ENCODE data around the gene HBG2.
"Not testable (repeated sequence)": the region's sequence is repeated elsewhere in the genome, so short reads cannot be mapped to it uniquely, and the experiment has no call there.

The HBG2 gene

GRCh38 chr11:5281596-5281995 is 27.0 kb upstream of the HBG2 start:
- no peak for DNase-seq (ENCODE audit: low read depth)

GRCh38 chr11:5280582-5281102 is 26.1 kb upstream of the HBG2 start:
- no peak for DNase-seq (ENCODE audit: low read depth)

GRCh38 chr11:5279471-5280090 is 25.0 kb upstream of the HBG2 start:
- DNase-seq (ENCODE audit: low read depth) = no peak

- DNase-seq (ENCODE audit: low read depth) = no peak
Observed at GRCh38 chr11:5277807-5278382, 23.3 kb upstream of the HBG2 start.

GRCh38 chr11:5276697-5277096 is 22.1 kb upstream of the HBG2 start:
- DNase-seq (ENCODE audit: low read depth) = no peak

- DNase-seq (ENCODE audit: low read depth) = no peak
Observed at GRCh38 chr11:5275369-5276110, 21.0 kb upstream of the HBG2 start.

- no peak for DNase-seq (ENCODE audit: low read depth)
Observed at GRCh38 chr11:5274395-5274794, 19.8 kb upstream of the HBG2 start.

- no peak for DNase-seq (ENCODE audit: low read depth)
Observed at GRCh38 chr11:5272395-5273017, 17.9 kb upstream of the HBG2 start.

GRCh38 chr11:5269715-5270147 is 15.2 kb upstream of the HBG2 start, which contains the start of gene HBE1:
TSS of gene HBE1 (minus strand) at chr11:5269945. CDS start at chr11:5269890, 55 bp downstream.
- DNase-seq (ENCODE audit: low read depth) = no peak

GRCh38 chr11:5267033-5267563 is 12.5 kb upstream of the HBG2 start:
- DNase-seq (ENCODE audit: low read depth) = no peak

- no peak for DNase-seq (ENCODE audit: low read depth)
Observed at GRCh38 chr11:5266609-5267008, 12.0 kb upstream of the HBG2 start.

GRCh38 chr11:5265832-5266231 is 11.3 kb upstream of the HBG2 start:
- DNase-seq (ENCODE audit: low read depth) = no peak

- no peak for DNase-seq (ENCODE audit: low read depth)
Observed at GRCh38 chr11:5258543-5259262, 4.1 kb upstream of the HBG2 start.

GRCh38 chr11:5257296-5257695 is 2.7 kb upstream of the HBG2 start:
- no peak for DNase-seq (ENCODE audit: low read depth)

- DNase-seq (ENCODE audit: low read depth) = not testable (repeated sequence)
Observed at GRCh38 chr11:5254023-5254422, 558 bp downstream of the HBG2 start.

GRCh38 chr11:5253440-5253839 is 1.1 kb downstream of the HBG2 start:
- DNase-seq (ENCODE audit: low read depth) = not testable (repeated sequence)

- DNase-seq (ENCODE audit: low read depth) = no peak
Observed at GRCh38 chr11:5252919-5253265, 1.7 kb downstream of the HBG2 start.

- DNase-seq (ENCODE audit: low read depth) = no peak
Observed at GRCh38 chr11:5252192-5252918, 2.2 kb downstream of the HBG2 start.

GRCh38 chr11:5251746-5252145 is 2.8 kb downstream of the HBG2 start:
- no peak for DNase-seq (ENCODE audit: low read depth)

- no peak for DNase-seq (ENCODE audit: low read depth)
Observed at GRCh38 chr11:5250543-5251204, 3.9 kb downstream of the HBG2 start.

All from activated T-helper 1 cell treated with Interleukin-2 at 50 U/mL for 16 hours (primary cell).